Measurements from ENCODE around the gene POPDC3. TPM values are rescaled to one million over a fixed set of nuclear protein-coding genes. Genes with fewer than 3 reads are reported as not detected.
"Not testable (repeated sequence)": the region's sequence is repeated elsewhere in the genome, so short reads cannot be mapped to it uniquely, and the experiment has no call there.

POPDC3 gene
- polyA plus RNA-seq, 3 donors = not detected

DNA sequence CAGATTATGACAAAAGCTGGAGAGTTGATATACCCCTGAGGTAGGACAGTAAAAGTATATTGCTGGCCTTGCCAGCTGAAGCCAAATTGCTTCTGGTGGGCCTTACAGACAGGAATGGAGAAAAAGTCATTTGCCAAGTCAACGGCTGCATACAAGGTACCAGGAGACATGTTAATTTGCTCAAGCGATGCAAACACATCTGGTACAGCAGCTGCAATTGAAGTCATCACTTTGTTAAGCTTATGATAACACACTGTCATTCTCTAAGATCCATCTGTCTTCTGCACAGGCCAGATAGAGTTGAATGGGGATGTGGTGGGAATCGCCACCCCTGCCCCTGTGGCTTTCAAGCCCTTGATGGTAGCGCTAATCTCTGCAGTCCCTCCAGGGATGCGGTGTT lies 40.4 kb upstream of the POPDC3 start:
- Histone ChIP-seq H3K9ac (ENCODE audit: insufficient read depth, low read length, poor library complexity, severe bottlenecking) (no peak overlapping the region), H3K79me2 (ENCODE audit: insufficient read depth, low read length) (no peaks in the 10 kb centered on the region), H3K4me3 (replicated peaks in 1 of 3; ENCODE audit: low read depth in 2 of 3, low read length in 3 of 3) (no peak overlapping the region), H3K4me1 (ENCODE audit: control insufficient read depth in 1 of 2, insufficient read depth in 2 of 2, low read length in 2 of 2) (no peaks in the 10 kb centered on the region), H3K27ac (ENCODE audit: low read depth in 1 of 2, low read length in 2 of 2) (no peak overlapping the region), H3K27me3 (ENCODE audit: control insufficient read depth in 2 of 2, insufficient read depth in 2 of 2, low read length in 2 of 2) (no peaks in the 10 kb centered on the region), H3K9me3 (replicated peaks in 1 of 2; ENCODE audit: control insufficient read depth in 1 of 2, insufficient read depth in 1 of 2, low read length in 2 of 2) (no peaks in the 10 kb centered on the region), H3K36me3 (replicated peaks in 1 of 2; ENCODE audit: control insufficient read depth in 1 of 2, insufficient read depth in 2 of 2, low read length in 2 of 2) (no peaks in the 10 kb centered on the region), H2AFZ (ENCODE audit: insufficient read depth, low read depth, low read length, poor library complexity, severe bottlenecking) (no peak overlapping the region), H3K4me2 (replicated peaks; ENCODE audit: extremely low read depth, low read length, poor library complexity, severe bottlenecking) (no peak overlapping the region), H4K20me1 (ENCODE audit: insufficient read depth, low read length) (no peaks in the 10 kb centered on the region)
- peaks cover 0 to 4% (median 2%) of the 10 kb centered on the region in 7 donors for H3K9me3 Mint-ChIP-seq
- DNase-seq = no peak
- 100% methylated on average over 1 of the region's 5 CpGs for WGBS (ENCODE audit: insufficient coverage)
- no peak overlapping the region for H3K27ac Mint-ChIP-seq
- TF ChIP-seq, protein P1, sequence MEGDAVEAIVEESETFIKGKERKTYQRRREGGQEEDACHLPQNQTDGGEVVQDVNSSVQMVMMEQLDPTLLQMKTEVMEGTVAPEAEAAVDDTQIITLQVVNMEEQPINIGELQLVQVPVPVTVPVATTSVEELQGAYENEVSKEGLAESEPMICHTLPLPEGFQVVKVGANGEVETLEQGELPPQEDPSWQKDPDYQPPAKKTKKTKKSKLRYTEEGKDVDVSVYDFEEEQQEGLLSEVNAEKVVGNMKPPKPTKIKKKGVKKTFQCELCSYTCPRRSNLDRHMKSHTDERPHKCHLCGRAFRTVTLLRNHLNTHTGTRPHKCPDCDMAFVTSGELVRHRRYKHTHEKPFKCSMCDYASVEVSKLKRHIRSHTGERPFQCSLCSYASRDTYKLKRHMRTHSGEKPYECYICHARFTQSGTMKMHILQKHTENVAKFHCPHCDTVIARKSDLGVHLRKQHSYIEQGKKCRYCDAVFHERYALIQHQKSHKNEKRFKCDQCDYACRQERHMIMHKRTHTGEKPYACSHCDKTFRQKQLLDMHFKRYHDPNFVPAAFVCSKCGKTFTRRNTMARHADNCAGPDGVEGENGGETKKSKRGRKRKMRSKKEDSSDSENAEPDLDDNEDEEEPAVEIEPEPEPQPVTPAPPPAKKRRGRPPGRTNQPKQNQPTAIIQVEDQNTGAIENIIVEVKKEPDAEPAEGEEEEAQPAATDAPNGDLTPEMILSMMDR (IDR thresholded peaks at IDR 0.05) = no peak
- intact Hi-C loops (cut with micrococcal nuclease) = no loop called here
- no peak overlapping the region for H3K4me3 Mint-ChIP-seq
- no peaks in the 10 kb centered on the region for H3K36me3 Mint-ChIP-seq
- peaks cover 0 to 5% (median 2%) of the 10 kb centered on the region in 3 donors for H3K27me3 Mint-ChIP-seq (ENCODE audit: low read depth in 3 of 3)
- no peaks in the 10 kb centered on the region for H3K4me1 Mint-ChIP-seq

DNA sequence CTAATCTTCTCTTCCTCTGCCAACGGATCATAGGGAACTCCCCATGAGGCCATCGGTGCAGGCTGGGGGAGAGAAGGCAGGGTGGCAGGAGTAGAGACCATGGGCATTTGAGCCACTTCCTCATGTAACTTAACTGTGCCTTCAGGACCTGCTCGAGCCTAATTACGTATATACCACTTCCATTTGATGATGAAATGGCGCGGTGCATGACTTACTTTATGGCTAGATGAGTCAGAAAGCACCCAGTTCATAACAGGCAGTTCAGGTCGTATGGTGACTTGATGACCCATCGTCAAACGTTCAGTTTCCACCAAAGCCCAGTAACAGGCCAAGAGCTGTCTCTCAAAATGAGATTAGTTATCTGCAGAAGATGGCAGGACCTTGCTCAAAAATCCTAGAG lies 39.4 kb upstream of the POPDC3 start:
- H3K9me3 ChIP-seq (replicated peaks in 1 of 2; ENCODE audit: control insufficient read depth in 1 of 2, insufficient read depth in 1 of 2, low read length in 2 of 2); H3K27me3 Mint-ChIP-seq (ENCODE audit: low read depth in 3 of 3); H3K9me3 Mint-ChIP-seq; H4K20me1 ChIP-seq (ENCODE audit: insufficient read depth, low read length); H3K4me1 ChIP-seq (ENCODE audit: control insufficient read depth in 1 of 2, insufficient read depth in 2 of 2, low read length in 2 of 2); DNase-seq; H3K4me3 ChIP-seq (replicated peaks in 1 of 3; ENCODE audit: low read depth in 2 of 3, low read length in 3 of 3); intact Hi-C loops (cut with micrococcal nuclease); H3K4me3 Mint-ChIP-seq; H3K4me2 ChIP-seq (replicated peaks; ENCODE audit: extremely low read depth, low read length, poor library complexity, severe bottlenecking); H3K36me3 ChIP-seq (replicated peaks in 1 of 2; ENCODE audit: control insufficient read depth in 1 of 2, insufficient read depth in 2 of 2, low read length in 2 of 2); H3K27ac Mint-ChIP-seq; H3K36me3 Mint-ChIP-seq; H3K9ac ChIP-seq (ENCODE audit: insufficient read depth, low read length, poor library complexity, severe bottlenecking); H3K79me2 ChIP-seq (ENCODE audit: insufficient read depth, low read length); H3K27ac ChIP-seq (ENCODE audit: low read depth in 1 of 2, low read length in 2 of 2); H2AFZ ChIP-seq (ENCODE audit: insufficient read depth, low read depth, low read length, poor library complexity, severe bottlenecking); H3K4me1 Mint-ChIP-seq; H3K27me3 ChIP-seq (ENCODE audit: control insufficient read depth in 2 of 2, insufficient read depth in 2 of 2, low read length in 2 of 2): not testable (repeated sequence)
- 96% methylated on average over 7 of the region's 9 CpGs for WGBS (ENCODE audit: insufficient coverage)
